ENCODE measurements around the gene POLE.

- TF ChIP-seq TARDBP (IDR thresholded peaks at IDR 0.05), result no peak
- no peak for TF ChIP-seq CTCF (IDR thresholded peaks at IDR 0.05 in 2 of 3, conservative IDR thresholded peaks at IDR 0.05 in 1 of 3; ENCODE audit: insufficient read depth in 2 of 3, low read depth in 1 of 3, low read length in 3 of 3)
- TF ChIP-seq CEBPZ (IDR thresholded peaks at IDR 0.05; ENCODE audit: borderline replicate concordance, low read depth, low read length), result no peak
- TF ChIP-seq FOXA1 (IDR thresholded peaks at IDR 0.05; ENCODE audit: borderline replicate concordance), result no peak
- no peak for TF ChIP-seq HNRNPLL (IDR thresholded peaks at IDR 0.05; ENCODE audit: low read depth, low read length, poor library complexity, severe bottlenecking)
- TF ChIP-seq UBTF (IDR thresholded peaks at IDR 0.05; ENCODE audit: borderline replicate concordance in 1 of 2, low read depth in 2 of 2, low read length in 2 of 2), result no peak
- no peak for TF ChIP-seq NRF1 (conservative IDR thresholded peaks at IDR 0.05 in 1 of 2, IDR thresholded peaks at IDR 0.05 in 1 of 2)
- TF ChIP-seq NR2C1 (IDR thresholded peaks at IDR 0.05), result no peak
- TF ChIP-seq NR2C1 (tag; IDR thresholded peaks at IDR 0.05), result no peak
These were observed 47.1 kb downstream of the POLE start for GRCh38 chr12:132639956-132640520.
